Rectal smooth muscle tissue (tissue), 1 donor: Measurements from ENCODE around the gene FCRL5.
"Not testable (repeated sequence)": the region's sequence is repeated elsewhere in the genome, so short reads cannot be mapped to it uniquely, and the experiment has no call there.

ENCODE experiments used
- H3K27ac ChIP-seq: one replicate; pipeline ENCODE4 v1.7.0; 2013; ENCODE audit warnings: low read depth, low read length, inconsistent platforms
- H3K27me3 ChIP-seq: one replicate; pipeline ENCODE4 v1.7.0; 2013; ENCODE audit warnings: low read length; ENCODE audit not compliant: control insufficient read depth, insufficient read depth
- H3K36me3 ChIP-seq: one replicate; pipeline ENCODE4 v1.7.0; 2013; ENCODE audit warnings: low read length; ENCODE audit not compliant: control insufficient read depth, insufficient read depth
- H3K4me1 ChIP-seq: one replicate; pipeline ENCODE4 v1.7.0; 2013; ENCODE audit warnings: low read length; ENCODE audit not compliant: control insufficient read depth, insufficient read depth
- H3K4me3 ChIP-seq: one replicate; pipeline ENCODE4 v1.7.0; 2013; ENCODE audit warnings: low read length
- H3K9ac ChIP-seq: one replicate; pipeline ENCODE4 v1.7.0; 2013; ENCODE audit warnings: low read length

FCRL5 gene

DNA sequence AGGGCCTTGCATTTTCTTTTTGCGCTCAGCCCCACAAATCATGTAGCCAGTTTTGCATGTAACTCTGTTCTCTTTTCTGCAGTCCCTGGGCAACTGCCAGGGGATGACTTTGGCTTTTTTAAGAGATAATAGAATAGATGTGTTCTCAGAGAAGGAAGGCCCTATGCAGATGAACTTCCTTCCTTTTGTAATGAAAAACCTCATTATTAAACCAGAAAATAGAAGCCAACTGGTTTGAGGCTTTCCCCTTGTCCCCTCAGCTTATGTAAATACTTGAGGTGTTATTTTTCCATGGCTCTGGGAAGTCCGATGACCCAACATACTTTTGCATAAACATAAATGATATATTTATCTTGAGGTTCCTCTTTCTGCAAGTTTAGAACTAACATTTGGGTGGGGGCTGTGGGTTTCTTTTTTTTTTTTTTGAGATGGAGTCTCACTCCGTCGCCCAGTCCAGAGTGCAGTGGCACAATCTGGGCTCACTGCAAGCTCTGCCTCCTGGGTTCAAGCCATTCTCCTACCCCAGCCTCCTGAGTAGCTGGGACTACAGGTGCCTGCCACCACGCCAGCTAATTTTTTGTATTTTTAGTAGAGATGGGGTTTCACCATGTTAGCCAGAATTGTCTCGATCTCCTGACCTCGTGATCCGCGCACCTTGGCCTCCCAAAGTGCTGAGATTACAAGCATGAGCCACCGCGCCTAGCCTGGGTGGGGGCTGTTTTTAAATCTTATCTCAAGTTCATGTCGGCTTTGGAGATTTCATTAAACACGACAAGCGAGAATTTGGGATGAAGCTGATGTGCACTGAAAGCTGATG, 14.4 kb upstream of the FCRL5 start:
- H3K9ac ChIP-seq, result no peak overlapping the region

DNA sequence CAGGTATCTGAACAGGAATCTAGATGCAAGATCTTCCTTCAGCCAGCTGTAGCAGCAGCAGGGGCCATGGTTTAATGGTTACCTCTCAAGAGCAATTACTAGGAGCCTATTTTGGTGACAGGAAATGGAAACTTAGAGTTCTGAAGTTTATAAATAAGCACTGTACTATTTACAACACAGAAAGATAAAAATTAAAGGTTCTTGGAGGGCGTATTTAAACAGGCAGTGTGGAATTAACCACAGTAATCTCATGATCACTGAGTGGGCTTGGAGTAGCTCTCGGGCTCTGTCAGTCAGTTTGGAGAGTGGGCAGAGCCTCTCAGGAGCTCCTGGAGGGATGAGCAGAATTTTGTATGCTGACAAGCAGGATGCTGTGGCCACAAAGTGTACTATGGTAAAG, 10.2 kb upstream of the FCRL5 start:
- H3K36me3 ChIP-seq, result no peaks in the 10 kb centered on the region
- H3K9ac ChIP-seq, result no peak overlapping the region
- H3K27ac ChIP-seq, result no peak overlapping the region
- H3K4me1 ChIP-seq, result no peaks in the 10 kb centered on the region
- H3K4me3 ChIP-seq, result no peak overlapping the region
- H3K27me3 ChIP-seq, result no peaks in the 10 kb centered on the region

More for the DNA sequence above, 14.4 kb upstream of the FCRL5 start:
- Histone ChIP-seq H3K27me3 (peaks cover 2% of the 10 kb centered on the region), H3K27ac (no peak overlapping the region), H3K36me3 (no peaks in the 10 kb centered on the region), H3K4me3 (no peak overlapping the region), H3K4me1 (no peaks in the 10 kb centered on the region)

DNA sequence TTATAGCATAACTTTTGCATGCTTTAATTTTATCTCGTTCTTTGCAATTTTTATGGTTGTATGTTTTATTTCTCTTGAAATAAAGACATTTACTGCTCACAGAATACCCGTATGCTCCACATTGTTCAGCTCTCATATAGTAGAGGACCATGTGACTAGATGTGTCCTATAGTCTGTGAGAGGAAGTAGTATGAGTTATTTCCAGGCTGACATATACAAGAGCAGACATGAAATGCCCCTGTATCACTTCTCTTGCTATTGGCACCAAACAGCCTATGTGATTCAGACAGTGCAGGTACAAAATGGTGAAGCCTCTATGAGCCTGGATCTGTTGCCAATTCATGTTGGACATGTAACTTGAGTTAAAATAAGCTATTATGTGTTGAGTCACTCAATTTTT, 5.8 kb upstream of the FCRL5 start:
- Histone ChIP-seq H3K9ac (no peak overlapping the region), H3K27me3 (no peaks in the 10 kb centered on the region), H3K27ac (no peak overlapping the region)

DNA sequence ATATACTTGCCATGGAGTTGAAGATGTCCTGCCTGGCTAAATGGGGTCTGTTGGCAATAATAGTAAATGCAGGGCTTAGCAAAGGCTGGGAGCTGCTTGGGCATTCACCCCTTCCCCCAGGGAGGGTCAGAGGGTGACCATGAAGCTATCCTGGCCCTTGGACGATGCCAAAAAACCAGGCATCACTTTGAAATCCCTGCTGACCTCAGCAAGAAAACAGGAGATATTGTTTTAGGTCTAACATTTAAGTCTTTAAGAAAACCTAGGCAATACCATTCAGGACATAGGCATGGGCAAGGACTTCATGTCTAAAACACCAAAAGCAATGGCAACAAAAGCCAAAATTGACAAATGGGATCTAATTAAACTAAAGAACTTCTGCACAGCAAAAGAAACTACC, 4.2 kb downstream of the FCRL5 start:
- not testable (repeated sequence) for H3K36me3 ChIP-seq, H3K9ac ChIP-seq, H3K4me1 ChIP-seq, H3K27me3 ChIP-seq, H3K4me3 ChIP-seq, H3K27ac ChIP-seq

More for the DNA sequence above, 5.8 kb upstream of the FCRL5 start:
- H3K4me3 ChIP-seq, result no peak overlapping the region
- no peaks in the 10 kb centered on the region for H3K4me1 ChIP-seq
- H3K36me3 ChIP-seq, result no peaks in the 10 kb centered on the region

DNA sequence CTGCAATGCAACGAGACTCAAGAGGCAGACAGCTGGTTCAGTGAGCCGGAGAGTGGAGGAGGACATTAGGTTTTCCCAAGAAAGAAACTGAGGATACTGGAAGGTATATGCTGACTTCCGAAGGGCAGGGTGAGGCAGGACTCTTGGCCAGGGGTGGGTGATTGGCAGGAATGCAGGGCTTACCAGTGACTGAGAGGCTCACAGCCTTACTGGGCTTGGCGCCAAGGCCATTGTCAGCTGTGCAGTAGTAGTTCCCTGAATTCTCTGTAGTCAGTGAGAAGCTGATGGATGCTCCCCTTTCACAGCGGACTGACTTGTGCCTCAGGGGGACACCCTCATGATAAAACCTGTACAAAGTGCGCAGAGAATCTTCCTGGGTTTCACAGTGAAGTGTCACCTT, 9.6 kb downstream of the FCRL5 start:
- Histone ChIP-seq H3K9ac (no peak overlapping the region), H3K27me3 (no peaks in the 10 kb centered on the region), H3K36me3 (no peaks in the 10 kb centered on the region), H3K4me1 (no peaks in the 10 kb centered on the region), H3K4me3 (no peak overlapping the region), H3K27ac (no peak overlapping the region)

DNA sequence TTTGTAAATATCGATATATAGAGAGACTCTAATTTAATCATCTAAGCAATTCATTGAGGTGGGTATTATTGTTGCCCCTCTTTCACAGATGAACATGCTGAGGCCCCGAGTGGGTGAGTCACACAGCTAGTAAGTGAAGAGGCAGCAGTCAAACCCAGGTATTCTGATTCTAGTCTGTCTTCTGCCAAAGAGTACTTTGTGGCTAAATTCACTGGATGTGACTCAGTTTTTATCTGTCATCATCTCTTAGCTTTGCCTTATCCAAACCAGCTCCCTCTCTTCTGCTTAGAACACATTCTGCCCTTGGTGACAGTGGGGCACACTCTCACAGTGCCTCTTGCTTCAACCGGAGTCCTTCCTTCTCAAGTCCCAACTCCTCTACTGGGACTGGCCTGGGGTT, 11.5 kb downstream of the FCRL5 start:
- no peak overlapping the region for H3K27ac ChIP-seq
- no peaks in the 10 kb centered on the region for H3K36me3 ChIP-seq
- no peaks in the 10 kb centered on the region for H3K4me1 ChIP-seq
- H3K27me3 ChIP-seq, result no peaks in the 10 kb centered on the region
- H3K9ac ChIP-seq, result no peak overlapping the region
- H3K4me3 ChIP-seq, result no peak overlapping the region

DNA sequence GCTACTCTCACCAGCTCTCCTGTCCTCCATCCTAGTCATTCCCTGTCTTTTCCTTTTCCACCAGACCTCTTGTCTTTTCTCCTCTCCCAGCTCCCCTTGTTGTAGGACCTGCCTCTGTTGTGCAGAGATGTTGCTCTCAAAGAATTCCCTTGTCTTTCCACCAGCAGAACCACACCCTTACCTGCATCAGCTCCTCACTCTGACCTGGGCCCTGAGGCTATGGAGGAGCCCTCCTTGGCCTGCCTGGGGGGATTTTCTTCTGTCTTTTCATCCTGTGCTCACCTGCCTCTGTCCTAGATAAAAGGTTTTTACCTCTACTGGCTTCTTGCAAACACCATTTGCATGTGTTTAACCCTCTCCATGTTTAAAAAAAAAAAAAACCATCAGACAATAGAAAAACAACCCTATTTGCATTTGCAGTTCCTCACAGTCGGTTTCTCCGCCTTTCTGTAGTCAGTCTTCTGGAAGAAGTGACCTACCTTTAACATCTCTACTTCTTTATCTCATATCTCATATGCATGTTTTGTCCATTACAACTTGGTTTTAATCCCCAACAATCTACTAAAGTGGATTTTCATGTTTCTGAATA, 12.1 kb downstream of the FCRL5 start:
- no peaks in the 10 kb centered on the region for H3K36me3 ChIP-seq

DNA sequence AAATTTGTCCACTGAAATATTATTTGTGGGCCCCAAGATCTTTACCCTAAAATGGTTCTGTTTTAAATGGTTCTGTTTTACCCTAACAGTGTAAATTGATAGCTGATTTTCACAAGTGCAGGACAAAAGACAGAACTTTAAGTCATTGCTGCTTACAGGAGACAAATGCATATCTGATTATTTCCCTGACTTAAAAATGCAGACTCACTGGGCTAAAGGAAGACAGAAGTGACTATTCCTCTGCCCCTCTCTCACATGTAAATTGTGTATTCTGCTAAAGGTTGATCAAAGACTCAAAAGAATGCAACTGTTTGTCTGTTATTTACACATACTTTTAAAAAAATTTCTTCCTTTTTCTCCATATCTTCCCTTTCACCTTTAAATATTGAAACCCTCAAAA, 12.7 kb downstream of the FCRL5 start:
- H3K36me3 ChIP-seq, result no peaks in the 10 kb centered on the region
- H3K4me1 ChIP-seq, result no peaks in the 10 kb centered on the region
- H3K4me3 ChIP-seq, result no peak overlapping the region
- H3K27ac ChIP-seq, result no peak overlapping the region
- H3K27me3 ChIP-seq, result no peaks in the 10 kb centered on the region
- H3K9ac ChIP-seq, result no peak overlapping the region

More for the DNA sequence above, 12.1 kb downstream of the FCRL5 start:
- Histone ChIP-seq H3K4me3 (no peak overlapping the region), H3K27ac (no peak overlapping the region), H3K9ac (no peak overlapping the region), H3K27me3 (no peaks in the 10 kb centered on the region), H3K4me1 (no peaks in the 10 kb centered on the region)

DNA sequence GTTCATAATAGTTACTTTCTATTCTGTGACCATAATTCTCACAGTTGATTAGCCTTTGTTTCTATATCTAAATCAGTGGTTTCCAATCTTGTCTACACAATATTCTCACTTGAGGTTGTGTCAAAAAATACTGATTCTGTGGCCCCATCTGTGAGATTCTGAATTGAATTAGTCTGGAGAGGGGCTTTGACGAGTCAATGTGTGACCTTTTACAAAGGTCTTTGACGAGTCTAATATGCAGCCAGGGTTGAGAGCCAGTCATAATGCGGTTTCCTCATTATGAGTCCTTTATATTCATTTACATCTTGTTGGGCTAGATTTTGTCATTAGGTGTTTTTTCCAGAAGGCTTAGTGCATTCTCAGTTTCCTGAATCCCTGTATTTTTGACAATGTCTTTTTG, 19.7 kb downstream of the FCRL5 start:
- Histone ChIP-seq H3K36me3 (no peaks in the 10 kb centered on the region), H3K4me3 (no peak overlapping the region), H3K4me1 (no peaks in the 10 kb centered on the region), H3K27me3 (no peaks in the 10 kb centered on the region), H3K9ac (no peak overlapping the region), H3K27ac (no peak overlapping the region)

DNA sequence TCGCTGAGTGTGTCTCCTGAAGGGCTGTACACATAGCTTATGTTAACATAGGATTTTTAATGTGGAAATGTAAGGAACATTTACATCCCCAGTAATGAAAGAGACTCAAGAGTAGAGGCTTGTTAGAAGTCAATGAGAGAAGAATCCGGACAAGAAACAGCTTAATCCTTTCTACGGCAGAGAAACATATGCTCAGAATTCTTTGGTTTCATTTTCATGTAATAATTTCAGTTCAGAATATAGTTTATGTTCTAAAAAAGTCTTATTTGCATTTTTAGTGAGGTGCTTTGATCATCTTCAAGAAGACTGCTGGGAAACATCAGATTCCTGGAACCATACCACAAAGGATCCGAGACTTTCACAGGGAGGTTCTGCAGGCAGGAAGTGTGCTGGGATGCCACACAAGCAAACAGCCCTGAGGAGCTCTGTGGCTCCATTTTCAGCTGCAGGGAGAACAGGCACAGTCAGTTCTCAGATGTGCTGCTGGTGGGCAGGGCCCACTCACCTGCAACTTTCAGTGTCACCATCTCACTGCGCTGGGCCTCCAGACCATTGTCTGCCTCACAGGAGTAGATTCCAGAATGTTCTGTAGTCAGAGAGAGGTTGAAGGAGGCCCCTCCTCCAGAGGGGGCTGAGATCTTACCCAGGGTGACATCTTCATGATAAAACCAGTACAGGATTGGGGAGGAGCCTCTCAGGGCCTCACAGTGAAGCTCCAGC, 28.4 kb downstream of the FCRL5 start:
- H3K36me3 ChIP-seq, result no peaks in the 10 kb centered on the region
- no peak overlapping the region for H3K4me3 ChIP-seq
- H3K27ac ChIP-seq, result no peak overlapping the region
- no peaks in the 10 kb centered on the region for H3K4me1 ChIP-seq
- no peak overlapping the region for H3K9ac ChIP-seq
- no peaks in the 10 kb centered on the region for H3K27me3 ChIP-seq

DNA sequence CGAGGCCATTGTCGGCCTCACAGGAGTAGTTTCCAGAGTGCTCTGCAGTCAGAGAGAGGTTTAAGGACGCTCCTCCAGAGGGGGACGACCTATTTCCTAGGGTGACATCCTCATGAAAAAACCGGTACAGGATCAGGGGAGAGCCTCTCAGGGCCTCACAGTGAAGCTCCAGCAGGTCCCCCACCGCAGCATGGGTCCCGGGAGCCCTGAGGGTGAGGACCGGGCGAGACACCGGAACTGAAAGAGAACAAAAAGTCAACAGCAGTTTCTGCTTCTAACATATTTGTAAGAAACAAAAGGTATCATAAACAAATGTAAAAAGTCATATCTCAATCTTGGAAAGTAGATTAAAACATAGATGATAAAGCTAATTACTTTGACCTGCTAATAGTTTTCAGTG, 31.3 kb downstream of the FCRL5 start:
- H3K27ac ChIP-seq, result no peak overlapping the region
- H3K27me3 ChIP-seq, result no peaks in the 10 kb centered on the region

DNA sequence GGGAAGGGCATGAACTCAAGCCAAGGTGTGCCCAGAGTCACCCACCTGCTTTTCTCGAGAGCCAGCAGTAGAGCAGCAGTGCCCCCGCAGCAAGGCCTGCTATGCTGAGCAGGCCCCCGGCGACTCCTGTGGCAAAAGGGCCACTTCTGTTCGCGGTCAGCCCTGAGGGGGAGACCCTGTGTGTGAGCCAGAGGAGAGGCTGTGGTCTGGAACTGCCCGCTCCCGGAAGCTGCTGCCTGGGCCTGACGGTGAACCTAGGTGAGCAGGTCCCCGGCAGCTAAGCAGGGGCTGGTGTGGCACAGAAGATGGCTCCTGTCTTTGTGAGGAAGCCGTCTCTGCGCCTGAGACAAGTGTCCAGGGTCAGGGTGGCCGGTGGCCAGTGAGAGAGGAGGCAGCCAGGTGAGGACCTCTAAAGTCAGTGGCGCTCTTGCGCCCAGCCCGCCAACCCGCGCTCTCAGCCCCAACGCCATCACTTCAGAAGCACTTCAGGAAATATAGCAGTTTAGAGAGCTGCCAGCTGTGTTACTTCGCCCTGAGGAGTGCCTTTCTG, 31.9 kb downstream of the FCRL5 start:
- H3K4me1 ChIP-seq, result no peaks in the 10 kb centered on the region
- H3K9ac ChIP-seq, result no peak overlapping the region
- H3K4me3 ChIP-seq, result no peak overlapping the region
- H3K27me3 ChIP-seq, result no peaks in the 10 kb centered on the region
- H3K27ac ChIP-seq, result no peak overlapping the region
- H3K36me3 ChIP-seq, result no peaks in the 10 kb centered on the region

More for the DNA sequence above, 31.3 kb downstream of the FCRL5 start:
- no peak overlapping the region for H3K4me3 ChIP-seq
- no peaks in the 10 kb centered on the region for H3K4me1 ChIP-seq
- no peak overlapping the region for H3K9ac ChIP-seq
- H3K36me3 ChIP-seq, result no peaks in the 10 kb centered on the region
